Measurements from ENCODE around the gene ANKRD18B. TPM values are rescaled to one million over a fixed set of nuclear protein-coding genes. Genes with fewer than 3 reads are reported as not detected.

The ANKRD18B gene
- polyA plus RNA-seq, 1 donor from 2014 or later: 2.2 TPM

Small RNA genes within 50 kb of the gene (small RNA-seq; reads per million reads assigned to genes)
- gene AL139008.1 (0 reads per million in 3 experiments), gene PRSS3P4 (0 reads per million in 3 experiments)

Other genes with a start within 250 kb of the ANKRD18B start
- gene NFX1, start 233.7 kb upstream of the ANKRD18B start, polyA plus RNA-seq: 14.3 and 14.7 TPM in 2 replicates
- not detected in 2 replicates for gene AQP7, start 121.7 kb upstream of the ANKRD18B start, polyA plus RNA-seq
- 0.76 TPM in 1 of 2 replicates, not detected in the other for gene AQP3, start 76.7 kb upstream of the ANKRD18B start, polyA plus RNA-seq
- 15.5 and 17.8 TPM in 2 replicates for gene NOL6, start 50.3 kb upstream of the ANKRD18B start, polyA plus RNA-seq